Nephron progenitor cell (in vitro differentiated cells): Measurements from ENCODE around the gene PARD3B.

Experiments
- DNase-seq: peaks from one replicate; pipeline ENCODE4 v3.0.0; 2021
- H3K27ac Mint-ChIP-seq: 2 replicates; pipeline ENCODE4 v1.8.0; 2021; ENCODE audit warnings: mild to moderate bottlenecking, moderate library complexity, mixed read lengths
- H3K27me3 Mint-ChIP-seq: 2 replicates; pipeline ENCODE4 v1.8.0; 2021; ENCODE audit warnings: mild to moderate bottlenecking, low read depth, mixed read lengths; ENCODE audit not compliant: poor library complexity
- H3K36me3 Mint-ChIP-seq: 2 replicates; pipeline ENCODE4 v1.8.0; 2021; ENCODE audit warnings: low read depth, mixed read lengths
- H3K4me1 Mint-ChIP-seq: 2 replicates; pipeline ENCODE4 v1.8.0; 2021; ENCODE audit warnings: mixed read lengths
- H3K4me3 Mint-ChIP-seq: 2 replicates; pipeline ENCODE4 v1.8.0; 2021; ENCODE audit warnings: mild to moderate bottlenecking, moderate library complexity, mixed read lengths
- H3K9me3 Mint-ChIP-seq: 2 replicates; pipeline ENCODE4 v1.8.0; 2021; ENCODE audit warnings: mild to moderate bottlenecking, moderate library complexity, mixed read lengths
- CTCF ChIP-seq: fragments of 200-600 bp; sonication (generic); IDR thresholded peaks from 2 replicates; pipeline ENCODE4 v1.5.0; 2021; ENCODE audit warnings: antibody characterized with exemption

Gene PARD3B

GRCh38 chr2:205585449-205586383 lies 1040.4 kb downstream of the PARD3B start:
- peak overlapping the region; percentile 82 for H3K27ac Mint-ChIP-seq
- H3K4me1 Mint-ChIP-seq = peaks cover 77% of the 10 kb centered on the region
- H3K27me3 Mint-ChIP-seq = peaks cover 8% of the 10 kb centered on the region
- DNase-seq = peak; percentile 50
- TF ChIP-seq CTCF = no peak
- peaks cover 4% of the 10 kb centered on the region for H3K36me3 Mint-ChIP-seq
- H3K4me3 Mint-ChIP-seq = peak overlapping the region; percentile 41
- no peaks in the 10 kb centered on the region for H3K9me3 Mint-ChIP-seq

GRCh38 chr2:205586626-205587025 lies 1041.4 kb downstream of the PARD3B start:
- H3K4me3 Mint-ChIP-seq = no peak overlapping the region
- peaks cover 85% of the 10 kb centered on the region for H3K4me1 Mint-ChIP-seq
- no peak for TF ChIP-seq CTCF
- H3K27ac Mint-ChIP-seq = peak overlapping the region; percentile 31
- peaks cover 8% of the 10 kb centered on the region for H3K27me3 Mint-ChIP-seq
- no peaks in the 10 kb centered on the region for H3K9me3 Mint-ChIP-seq
- H3K36me3 Mint-ChIP-seq = peaks cover 4% of the 10 kb centered on the region
- no peak for DNase-seq

GRCh38 chr2:205589479-205589878 lies 1044.2 kb downstream of the PARD3B start:
- DNase-seq = no peak
- Mint-ChIP-seq H3K4me1 (peaks cover 92% of the 10 kb centered on the region), H3K36me3 (no peaks in the 10 kb centered on the region), H3K4me3 (no peak overlapping the region), H3K27ac (no peak overlapping the region), H3K27me3 (peaks cover 2% of the 10 kb centered on the region), H3K9me3 (no peaks in the 10 kb centered on the region)
- TF ChIP-seq CTCF = no peak

- no peaks in the 10 kb centered on the region for H3K36me3 Mint-ChIP-seq
- no peaks in the 10 kb centered on the region for H3K9me3 Mint-ChIP-seq
- DNase-seq = no peak
- peaks cover 2% of the 10 kb centered on the region for H3K27me3 Mint-ChIP-seq
- no peak overlapping the region for H3K27ac Mint-ChIP-seq
- TF ChIP-seq CTCF = no peak
- no peak overlapping the region for H3K4me3 Mint-ChIP-seq
- peaks cover 91% of the 10 kb centered on the region for H3K4me1 Mint-ChIP-seq
Measured at GRCh38 chr2:205590759-205591158, 1045.5 kb downstream of the PARD3B start.

GRCh38 chr2:205593891-205594290 lies 1048.6 kb downstream of the PARD3B start:
- no peak for DNase-seq
- Mint-ChIP-seq H3K4me1 (peaks cover 60% of the 10 kb centered on the region), H3K27ac (peak overlapping the region; percentile 82), H3K9me3 (peaks cover 17% of the 10 kb centered on the region), H3K4me3 (no peak overlapping the region), H3K27me3 (peaks cover 6% of the 10 kb centered on the region), H3K36me3 (peaks cover 5% of the 10 kb centered on the region)
- no peak for TF ChIP-seq CTCF

GRCh38 chr2:205596581-205596980 lies 1051.3 kb downstream of the PARD3B start:
- Mint-ChIP-seq H3K27me3 (peaks cover 6% of the 10 kb centered on the region), H3K4me3 (no peak overlapping the region), H3K4me1 (peaks cover 34% of the 10 kb centered on the region), H3K9me3 (peaks cover 28% of the 10 kb centered on the region), H3K27ac (no peak overlapping the region), H3K36me3 (peaks cover 10% of the 10 kb centered on the region)
- TF ChIP-seq CTCF = no peak
- DNase-seq = no peak
